ENCODE data around the gene SRPK3. TPM values are rescaled to one million over a fixed set of nuclear protein-coding genes. Genes with fewer than 3 reads are reported as not detected.

Gene SRPK3
- total RNA-seq, 1 donor, result 0.36 TPM

DNA sequence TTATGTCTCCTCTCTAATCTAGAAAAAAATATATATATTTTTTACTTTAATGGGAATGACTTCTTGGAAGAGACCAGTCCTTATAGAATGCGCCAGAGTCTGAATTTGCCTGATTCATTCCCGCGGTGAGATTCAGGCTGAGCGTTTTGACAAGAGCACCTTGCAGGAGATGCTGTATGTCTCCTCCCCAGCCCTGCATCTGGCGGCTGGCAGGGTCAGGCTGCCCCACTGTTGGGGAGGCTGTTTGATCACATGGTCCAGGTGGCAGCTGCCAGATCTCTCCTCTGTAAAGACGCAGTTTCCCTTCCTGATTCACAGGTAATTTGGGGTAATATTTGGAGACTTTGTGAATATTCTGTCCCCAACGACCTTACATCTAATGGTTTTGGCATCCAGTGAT lies 39.8 kb downstream of the SRPK3 start:
- Histone ChIP-seq H3K27ac (ENCODE audit: low read depth, low read length) (no peak overlapping the region), H3K4me3 (ENCODE audit: insufficient read depth, low read length) (no peak overlapping the region), H3K27me3 (ENCODE audit: insufficient read depth, low read length) (peaks cover 20% of the 10 kb centered on the region), H3K79me2 (ENCODE audit: insufficient read depth, low read length) (no peaks in the 10 kb centered on the region), H3K36me3 (ENCODE audit: insufficient read depth, low read length) (no peaks in the 10 kb centered on the region), H3K4me2 (ENCODE audit: insufficient read depth, low read length) (no peak overlapping the region), H2AFZ (ENCODE audit: low read length) (no peak overlapping the region), H3K4me1 (ENCODE audit: insufficient read depth, low read length) (no peaks in the 10 kb centered on the region), H3K9me3 (ENCODE audit: low read depth, low read length) (no peaks in the 10 kb centered on the region), H4K20me1 (ENCODE audit: insufficient read depth, low read length) (no peaks in the 10 kb centered on the region)
- TF ChIP-seq, protein P1, sequence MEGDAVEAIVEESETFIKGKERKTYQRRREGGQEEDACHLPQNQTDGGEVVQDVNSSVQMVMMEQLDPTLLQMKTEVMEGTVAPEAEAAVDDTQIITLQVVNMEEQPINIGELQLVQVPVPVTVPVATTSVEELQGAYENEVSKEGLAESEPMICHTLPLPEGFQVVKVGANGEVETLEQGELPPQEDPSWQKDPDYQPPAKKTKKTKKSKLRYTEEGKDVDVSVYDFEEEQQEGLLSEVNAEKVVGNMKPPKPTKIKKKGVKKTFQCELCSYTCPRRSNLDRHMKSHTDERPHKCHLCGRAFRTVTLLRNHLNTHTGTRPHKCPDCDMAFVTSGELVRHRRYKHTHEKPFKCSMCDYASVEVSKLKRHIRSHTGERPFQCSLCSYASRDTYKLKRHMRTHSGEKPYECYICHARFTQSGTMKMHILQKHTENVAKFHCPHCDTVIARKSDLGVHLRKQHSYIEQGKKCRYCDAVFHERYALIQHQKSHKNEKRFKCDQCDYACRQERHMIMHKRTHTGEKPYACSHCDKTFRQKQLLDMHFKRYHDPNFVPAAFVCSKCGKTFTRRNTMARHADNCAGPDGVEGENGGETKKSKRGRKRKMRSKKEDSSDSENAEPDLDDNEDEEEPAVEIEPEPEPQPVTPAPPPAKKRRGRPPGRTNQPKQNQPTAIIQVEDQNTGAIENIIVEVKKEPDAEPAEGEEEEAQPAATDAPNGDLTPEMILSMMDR (IDR thresholded peaks at IDR 0.05; ENCODE audit: extremely low read depth, low read depth, low read length), result no peak
- peak; percentile 80 for DNase-seq (ENCODE audit: insufficient read length, low spot score, missing footprints)

DNA sequence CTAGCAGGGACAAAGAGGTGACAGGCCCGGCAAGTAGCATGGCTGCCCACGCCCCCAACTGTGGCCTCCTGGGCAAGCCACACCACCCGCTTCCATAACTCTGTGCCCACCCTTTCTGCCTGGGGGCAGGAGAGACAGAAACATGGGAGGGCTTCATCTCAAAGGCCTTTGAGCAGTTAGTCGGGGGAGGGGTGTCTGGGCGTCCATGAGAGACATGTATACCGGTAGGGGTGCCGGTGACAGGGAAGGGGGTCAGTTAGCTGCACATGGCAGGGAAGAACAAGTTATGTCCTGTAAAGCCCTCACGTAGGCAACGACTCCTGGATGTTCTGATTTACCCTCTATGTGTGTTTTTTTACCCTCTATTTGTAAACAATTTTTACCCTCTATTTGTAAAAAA lies 40.2 kb downstream of the SRPK3 start:
- Histone ChIP-seq H3K9me3 (ENCODE audit: low read depth, low read length) (no peaks in the 10 kb centered on the region), H3K27me3 (ENCODE audit: insufficient read depth, low read length) (peaks cover 20% of the 10 kb centered on the region), H3K4me3 (ENCODE audit: insufficient read depth, low read length) (no peak overlapping the region), H3K4me1 (ENCODE audit: insufficient read depth, low read length) (no peaks in the 10 kb centered on the region), H3K4me2 (ENCODE audit: insufficient read depth, low read length) (no peak overlapping the region), H3K79me2 (ENCODE audit: insufficient read depth, low read length) (no peaks in the 10 kb centered on the region), H4K20me1 (ENCODE audit: insufficient read depth, low read length) (no peaks in the 10 kb centered on the region), H2AFZ (ENCODE audit: low read length) (no peak overlapping the region), H3K27ac (ENCODE audit: low read depth, low read length) (no peak overlapping the region), H3K36me3 (ENCODE audit: insufficient read depth, low read length) (no peaks in the 10 kb centered on the region)
- TF ChIP-seq, protein P1 (IDR thresholded peaks at IDR 0.05; ENCODE audit: extremely low read depth, low read depth, low read length), result no peak
- peak; percentile 73 for DNase-seq (ENCODE audit: insufficient read length, low spot score, missing footprints)

DNA sequence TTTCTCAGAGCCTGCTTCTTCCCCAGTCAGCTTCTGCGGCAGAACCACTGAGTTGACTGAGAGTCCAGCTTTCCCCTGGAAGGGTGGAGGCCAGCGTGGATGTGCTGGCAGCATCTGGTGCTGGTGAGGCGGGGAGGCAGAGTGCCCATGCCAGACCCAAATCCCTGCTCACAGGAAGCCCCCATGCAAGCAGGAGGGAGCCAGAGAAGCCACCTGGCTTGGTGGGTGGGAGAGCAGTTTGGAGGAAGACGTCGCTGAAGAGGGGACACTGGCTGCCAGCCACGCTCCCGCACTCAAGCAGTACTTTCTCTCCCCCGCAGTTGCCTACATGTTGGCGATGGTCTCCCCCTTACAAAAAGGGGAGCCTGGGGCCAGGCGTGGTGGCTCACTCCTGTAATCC lies 43.5 kb downstream of the SRPK3 start:
- TF ChIP-seq, protein P1 (IDR thresholded peaks at IDR 0.05; ENCODE audit: extremely low read depth, low read depth, low read length), result no peak
- Histone ChIP-seq H3K4me3 (ENCODE audit: insufficient read depth, low read length) (no peak overlapping the region), H2AFZ (ENCODE audit: low read length) (no peak overlapping the region), H3K27me3 (ENCODE audit: insufficient read depth, low read length) (peaks cover 35% of the 10 kb centered on the region), H3K4me1 (ENCODE audit: insufficient read depth, low read length) (no peaks in the 10 kb centered on the region), H3K36me3 (ENCODE audit: insufficient read depth, low read length) (no peaks in the 10 kb centered on the region), H3K79me2 (ENCODE audit: insufficient read depth, low read length) (no peaks in the 10 kb centered on the region), H3K4me2 (ENCODE audit: insufficient read depth, low read length) (no peak overlapping the region), H3K9me3 (ENCODE audit: low read depth, low read length) (no peaks in the 10 kb centered on the region), H3K27ac (ENCODE audit: low read depth, low read length) (no peak overlapping the region), H4K20me1 (ENCODE audit: insufficient read depth, low read length) (no peaks in the 10 kb centered on the region)
- peak; percentile 74 for DNase-seq (ENCODE audit: insufficient read length, low spot score, missing footprints)

DNA sequence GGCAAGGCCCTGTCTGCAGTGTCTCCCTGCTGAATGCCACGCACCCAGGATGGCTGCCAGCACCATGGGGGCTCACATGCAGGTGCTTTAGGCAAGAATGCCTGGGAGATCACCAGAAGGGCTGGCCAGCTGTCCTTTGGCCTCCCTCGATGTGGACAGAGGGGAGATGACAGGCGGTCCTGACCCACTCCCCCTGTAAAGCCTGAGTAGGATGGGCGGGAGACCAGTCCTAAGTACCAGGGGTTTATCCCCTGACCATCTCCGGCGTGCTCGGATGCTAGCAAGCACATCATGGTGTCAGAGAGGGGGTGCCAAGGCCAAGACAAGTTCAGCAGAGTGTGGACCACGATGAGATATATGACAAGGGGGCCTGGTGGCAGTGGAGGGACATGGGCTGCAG lies 44.2 kb downstream of the SRPK3 start:
- no peaks in the 10 kb centered on the region for H3K36me3 ChIP-seq (ENCODE audit: insufficient read depth, low read length)
- H2AFZ ChIP-seq (ENCODE audit: low read length), result no peak overlapping the region
- H3K4me2 ChIP-seq (ENCODE audit: insufficient read depth, low read length), result no peak overlapping the region
- H4K20me1 ChIP-seq (ENCODE audit: insufficient read depth, low read length), result no peaks in the 10 kb centered on the region
- H3K79me2 ChIP-seq (ENCODE audit: insufficient read depth, low read length), result no peaks in the 10 kb centered on the region
- TF ChIP-seq, protein P1 (IDR thresholded peaks at IDR 0.05; ENCODE audit: extremely low read depth, low read depth, low read length), result no peak
- DNase-seq (ENCODE audit: insufficient read length, low spot score, missing footprints), result peak; percentile 76
- H3K4me3 ChIP-seq (ENCODE audit: insufficient read depth, low read length), result no peak overlapping the region
- no peaks in the 10 kb centered on the region for H3K9me3 ChIP-seq (ENCODE audit: low read depth, low read length)
- no peak overlapping the region for H3K27ac ChIP-seq (ENCODE audit: low read depth, low read length)
- peaks cover 37% of the 10 kb centered on the region for H3K27me3 ChIP-seq (ENCODE audit: insufficient read depth, low read length)
- H3K4me1 ChIP-seq (ENCODE audit: insufficient read depth, low read length), result no peaks in the 10 kb centered on the region

All from osteoblast (primary cell).